ENCODE results near the gene SMO. TPM values are rescaled to one million over a fixed set of nuclear protein-coding genes. Genes with fewer than 3 reads are reported as not detected.
A peak's percentile ranks its signal among the peaks of the same experiment; 100 is the strongest.

The SMO gene
- total and polyA plus RNA-seq, 8 donors: 2.6 to 13.4 (median 4.3) TPM

DNA sequence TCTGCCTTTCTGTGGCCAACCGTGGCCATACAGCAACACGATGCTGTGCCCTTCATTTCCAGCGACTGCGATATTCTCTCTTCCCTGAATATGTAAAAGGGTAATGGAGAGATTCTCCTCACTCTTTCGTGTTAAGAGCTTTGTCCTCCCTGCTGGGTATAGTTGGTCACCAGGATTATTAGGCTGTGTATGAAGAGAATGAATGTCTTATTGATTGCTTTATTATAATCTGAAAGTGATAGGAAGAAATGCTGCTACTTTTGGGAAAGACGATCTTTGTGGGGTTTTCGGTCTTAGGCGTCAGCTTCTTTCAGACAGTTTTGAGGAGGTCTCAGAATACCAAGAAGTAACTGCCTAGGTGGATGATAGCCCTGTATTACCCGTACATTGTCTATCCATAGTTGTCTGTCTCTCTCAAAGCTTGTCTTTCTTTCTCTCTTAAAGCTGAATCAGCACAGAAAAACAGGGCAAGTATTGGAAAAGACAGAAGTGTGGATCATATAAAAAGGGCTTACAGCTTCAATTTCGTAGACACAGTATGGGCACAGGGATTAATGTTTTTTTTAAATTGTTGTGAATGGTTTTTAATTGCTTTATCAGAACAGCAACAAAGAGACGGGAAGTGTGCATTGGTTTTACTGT is 37.6 kb downstream of the SMO start:
- Histone ChIP-seq H3K36me3 (no peaks in the 10 kb centered on the region), H3K27ac (peak overlapping the region in 2 of 4 donors; percentile 91 to 97), H3K4me1 (peaks cover 4 to 25% (median 22%) of the 10 kb centered on the region in 3 donors), H3K4me3 (peak overlapping the region; percentile 59 to 97 (median 90)), H3K9me3 (no peaks in the 10 kb centered on the region), H3K27me3 (no peaks in the 10 kb centered on the region)
- 7 to 8% methylated on average over 11 of the region's 11 CpGs for WGBS, 2 donors
- ATAC-seq (no peak), FAIRE-seq (no peak), DNase-seq (no peak)
- intact Hi-C loops (cut with DNase I): no loop called here
- TF ChIP-seq, protein P1, sequence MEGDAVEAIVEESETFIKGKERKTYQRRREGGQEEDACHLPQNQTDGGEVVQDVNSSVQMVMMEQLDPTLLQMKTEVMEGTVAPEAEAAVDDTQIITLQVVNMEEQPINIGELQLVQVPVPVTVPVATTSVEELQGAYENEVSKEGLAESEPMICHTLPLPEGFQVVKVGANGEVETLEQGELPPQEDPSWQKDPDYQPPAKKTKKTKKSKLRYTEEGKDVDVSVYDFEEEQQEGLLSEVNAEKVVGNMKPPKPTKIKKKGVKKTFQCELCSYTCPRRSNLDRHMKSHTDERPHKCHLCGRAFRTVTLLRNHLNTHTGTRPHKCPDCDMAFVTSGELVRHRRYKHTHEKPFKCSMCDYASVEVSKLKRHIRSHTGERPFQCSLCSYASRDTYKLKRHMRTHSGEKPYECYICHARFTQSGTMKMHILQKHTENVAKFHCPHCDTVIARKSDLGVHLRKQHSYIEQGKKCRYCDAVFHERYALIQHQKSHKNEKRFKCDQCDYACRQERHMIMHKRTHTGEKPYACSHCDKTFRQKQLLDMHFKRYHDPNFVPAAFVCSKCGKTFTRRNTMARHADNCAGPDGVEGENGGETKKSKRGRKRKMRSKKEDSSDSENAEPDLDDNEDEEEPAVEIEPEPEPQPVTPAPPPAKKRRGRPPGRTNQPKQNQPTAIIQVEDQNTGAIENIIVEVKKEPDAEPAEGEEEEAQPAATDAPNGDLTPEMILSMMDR (IDR thresholded peaks at IDR 0.05): no peak

DNA sequence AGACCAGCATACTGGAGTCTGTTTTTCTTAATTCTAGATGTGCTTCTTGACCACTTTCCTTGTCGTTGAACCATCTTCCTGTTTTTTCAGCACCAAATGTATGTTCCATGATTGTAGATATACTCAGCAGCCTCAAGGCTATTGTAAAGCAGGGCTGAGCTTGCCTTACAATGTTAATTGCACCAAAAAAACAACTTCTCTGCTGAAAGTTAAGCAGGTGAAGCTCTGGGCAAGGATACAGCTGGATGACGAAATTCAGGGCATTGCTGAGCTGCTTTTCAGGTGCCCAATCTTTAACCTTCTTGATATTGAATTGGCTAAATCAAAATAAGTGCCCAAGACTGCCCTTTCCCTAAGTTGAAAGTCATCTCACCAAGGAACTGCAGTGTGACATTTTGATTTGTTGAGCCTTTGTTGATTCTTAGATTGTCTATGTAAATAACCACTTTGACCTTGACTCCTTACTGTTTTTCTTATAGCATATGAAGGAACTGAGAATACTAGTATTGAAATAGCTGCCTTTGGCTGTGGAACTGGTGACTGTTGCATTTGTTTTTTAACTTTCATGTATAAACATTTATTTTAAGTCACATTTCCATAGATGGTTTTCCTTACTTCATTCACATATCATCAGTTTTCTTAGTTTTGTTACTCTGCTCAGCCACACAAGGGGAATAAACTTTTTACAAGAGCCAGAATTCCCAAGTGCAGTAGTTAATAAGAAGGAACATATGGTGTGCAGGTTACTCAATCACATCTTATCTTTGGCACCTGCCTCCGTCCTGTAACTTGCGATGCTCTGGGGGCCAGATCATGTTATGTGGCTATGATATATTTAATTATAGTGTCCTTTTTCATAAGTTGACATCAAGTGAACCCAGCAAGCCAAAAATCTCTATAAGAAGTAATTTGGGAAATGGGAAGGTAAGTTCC is 39.5 kb downstream of the SMO start:
- H3K27me3 ChIP-seq: no peaks in the 10 kb centered on the region
- ATAC-seq (no peak), FAIRE-seq (no peak), DNase-seq (peak in 2 of 6 donors; percentile 27 to 39)
- TF ChIP-seq, protein P1 (IDR thresholded peaks at IDR 0.05): no peak
- H3K4me1 ChIP-seq: peaks cover 4 to 25% (median 22%) of the 10 kb centered on the region in 3 donors
- no peaks in the 10 kb centered on the region for H3K36me3 ChIP-seq
- no peaks in the 10 kb centered on the region for H3K9me3 ChIP-seq
- intact Hi-C loops (cut with DNase I): no loop called here
- WGBS, 2 donors: 20% methylated on average over 4 of the region's 4 CpGs
- peak overlapping the region in 2 of 4 donors; percentile 6 to 38 for H3K27ac ChIP-seq
- no peak overlapping the region for H3K4me3 ChIP-seq

DNA sequence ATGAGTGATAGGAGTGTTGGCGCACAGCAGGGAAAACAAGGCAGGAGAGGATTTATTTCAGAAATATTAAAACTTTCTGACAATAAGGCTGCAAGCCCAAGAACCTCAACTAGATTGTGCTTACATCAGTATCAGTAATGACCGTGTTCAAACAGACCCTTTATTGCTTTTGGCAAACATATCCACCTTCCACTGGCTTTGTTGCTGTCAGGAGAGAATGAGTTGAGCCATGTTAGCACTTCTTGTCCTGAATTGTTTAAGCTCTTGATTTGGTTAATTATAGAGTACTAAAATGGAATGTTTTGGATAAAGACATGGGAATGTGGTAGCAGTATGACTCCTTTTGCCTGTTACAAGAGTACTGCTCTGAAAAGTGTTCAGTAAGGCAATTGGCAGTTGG is 40.2 kb downstream of the SMO start:
- ATAC-seq (no peak), DNase-seq (no peak), FAIRE-seq (no peak)
- intact Hi-C loops (cut with DNase I): no loop called here
- H3K4me1 ChIP-seq: peaks cover 4 to 25% (median 22%) of the 10 kb centered on the region in 3 donors
- no peak overlapping the region for H3K27ac ChIP-seq
- H3K27me3 ChIP-seq: no peaks in the 10 kb centered on the region
- H3K4me3 ChIP-seq: no peak overlapping the region
- no peaks in the 10 kb centered on the region for H3K9me3 ChIP-seq
- 28 to 30% methylated on average over 2 of the region's 2 CpGs for WGBS, 2 donors
- TF ChIP-seq, protein P1 (IDR thresholded peaks at IDR 0.05): no peak
- H3K36me3 ChIP-seq: no peaks in the 10 kb centered on the region

DNA sequence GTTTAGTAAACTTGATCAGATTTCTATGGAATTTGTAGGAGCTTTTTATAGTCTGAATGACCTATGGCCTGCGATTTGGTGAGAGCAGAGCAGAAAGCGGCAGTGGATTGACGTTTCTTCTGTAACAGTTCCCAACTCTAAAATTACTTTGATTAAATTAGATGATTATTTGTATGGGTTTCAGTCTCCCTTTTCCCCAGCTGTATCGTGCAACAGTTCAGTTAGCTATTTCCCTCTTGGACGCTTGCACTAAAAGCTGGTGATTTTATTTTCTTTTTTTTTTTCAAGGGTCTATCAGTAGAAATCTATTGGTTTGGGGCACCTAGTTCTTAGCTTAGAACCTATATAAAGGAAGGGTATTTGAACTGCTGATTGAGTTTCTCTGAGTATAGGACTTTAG is 43.2 kb downstream of the SMO start:
- TF ChIP-seq, protein P1 (IDR thresholded peaks at IDR 0.05): no peak
- Histone ChIP-seq H3K4me1 (peaks cover 4 to 20% (median 12%) of the 10 kb centered on the region in 3 donors), H3K9me3 (no peaks in the 10 kb centered on the region), H3K27ac (no peak overlapping the region), H3K36me3 (no peaks in the 10 kb centered on the region), H3K27me3 (no peaks in the 10 kb centered on the region), H3K4me3 (no peak overlapping the region)
- 10 to 34% methylated on average over 5 of the region's 5 CpGs for WGBS, 2 donors
- no peak for FAIRE-seq
- no peak for ATAC-seq
- intact Hi-C loops (cut with DNase I): no loop called here
- DNase-seq: no peak

All from pancreas (tissue), 10 donors.